ENCODE results near the gene MBNL1. TPM values are rescaled to one million over a fixed set of nuclear protein-coding genes. Genes with fewer than 3 reads are reported as not detected.

Gene MBNL1
- total RNA-seq, 4 donors from 2014 or later, result 261 to 429 (median 389) TPM

DNA sequence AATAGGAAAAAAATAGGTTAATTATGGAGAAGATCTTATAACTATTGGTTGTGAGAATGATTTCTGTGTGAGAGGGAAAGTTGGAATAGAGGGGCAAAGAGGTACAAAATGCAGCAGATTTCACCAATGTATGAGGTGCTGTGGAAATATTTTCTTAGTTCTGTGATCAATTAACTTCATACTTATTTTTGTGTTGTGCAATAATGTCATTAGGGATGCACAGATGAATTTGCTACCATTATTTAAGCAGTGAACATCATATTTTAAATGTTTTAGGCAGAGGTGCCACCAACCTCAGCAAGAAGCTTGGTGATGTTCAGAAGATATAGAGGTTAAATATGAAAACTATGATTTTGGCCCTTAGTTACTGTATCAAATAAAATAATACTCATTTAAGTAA, 21.6 kb downstream of the MBNL1 start:
- Histone ChIP-seq H3K36me3 (no peaks in the 10 kb centered on the region), H3K9me3 (no peaks in the 10 kb centered on the region), H3K27ac (no peak overlapping the region), H3K4me3 (no peak overlapping the region), H3K4me1 (peaks cover 0 to 37% (median 3%) of the 10 kb centered on the region in 4 donors), H3K27me3 (no peaks in the 10 kb centered on the region)
- TF ChIP-seq, protein P1, sequence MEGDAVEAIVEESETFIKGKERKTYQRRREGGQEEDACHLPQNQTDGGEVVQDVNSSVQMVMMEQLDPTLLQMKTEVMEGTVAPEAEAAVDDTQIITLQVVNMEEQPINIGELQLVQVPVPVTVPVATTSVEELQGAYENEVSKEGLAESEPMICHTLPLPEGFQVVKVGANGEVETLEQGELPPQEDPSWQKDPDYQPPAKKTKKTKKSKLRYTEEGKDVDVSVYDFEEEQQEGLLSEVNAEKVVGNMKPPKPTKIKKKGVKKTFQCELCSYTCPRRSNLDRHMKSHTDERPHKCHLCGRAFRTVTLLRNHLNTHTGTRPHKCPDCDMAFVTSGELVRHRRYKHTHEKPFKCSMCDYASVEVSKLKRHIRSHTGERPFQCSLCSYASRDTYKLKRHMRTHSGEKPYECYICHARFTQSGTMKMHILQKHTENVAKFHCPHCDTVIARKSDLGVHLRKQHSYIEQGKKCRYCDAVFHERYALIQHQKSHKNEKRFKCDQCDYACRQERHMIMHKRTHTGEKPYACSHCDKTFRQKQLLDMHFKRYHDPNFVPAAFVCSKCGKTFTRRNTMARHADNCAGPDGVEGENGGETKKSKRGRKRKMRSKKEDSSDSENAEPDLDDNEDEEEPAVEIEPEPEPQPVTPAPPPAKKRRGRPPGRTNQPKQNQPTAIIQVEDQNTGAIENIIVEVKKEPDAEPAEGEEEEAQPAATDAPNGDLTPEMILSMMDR (IDR thresholded peaks at IDR 0.05), result no peak
- no peak for TF ChIP-seq POLR2A (IDR thresholded peaks at IDR 0.05)
- no peak for DNase-seq

DNA sequence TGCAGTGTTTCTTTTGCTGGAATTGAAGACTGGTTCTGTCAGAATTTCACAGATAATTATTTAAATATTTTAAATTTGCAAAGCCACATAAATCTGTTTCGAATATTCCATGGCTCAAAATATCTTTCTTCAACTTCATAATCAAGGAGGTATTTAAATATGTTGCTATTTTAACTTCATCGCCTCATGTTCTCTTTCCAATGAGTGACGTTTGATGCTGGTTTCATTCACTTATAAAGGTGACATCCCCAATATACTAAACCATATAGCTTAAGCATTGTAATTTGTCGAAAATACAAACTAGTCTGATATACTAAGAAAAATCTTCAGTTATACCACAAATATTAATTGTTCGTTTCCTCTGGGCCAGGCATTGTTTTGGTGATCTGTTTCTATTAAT, 22.5 kb downstream of the MBNL1 start:
- H3K9me3 ChIP-seq, result no peaks in the 10 kb centered on the region
- H3K4me1 ChIP-seq, result peaks cover 0 to 46% (median 6%) of the 10 kb centered on the region in 4 donors
- no peak for DNase-seq
- no peak overlapping the region for H3K4me3 ChIP-seq
- TF ChIP-seq POLR2A (IDR thresholded peaks at IDR 0.05), result no peak
- TF ChIP-seq, protein P1 (IDR thresholded peaks at IDR 0.05), result no peak
- H3K27me3 ChIP-seq, result no peaks in the 10 kb centered on the region
- H3K36me3 ChIP-seq, result no peaks in the 10 kb centered on the region
- peak overlapping the region in 1 of 4 donors; percentile 0 for H3K27ac ChIP-seq

DNA sequence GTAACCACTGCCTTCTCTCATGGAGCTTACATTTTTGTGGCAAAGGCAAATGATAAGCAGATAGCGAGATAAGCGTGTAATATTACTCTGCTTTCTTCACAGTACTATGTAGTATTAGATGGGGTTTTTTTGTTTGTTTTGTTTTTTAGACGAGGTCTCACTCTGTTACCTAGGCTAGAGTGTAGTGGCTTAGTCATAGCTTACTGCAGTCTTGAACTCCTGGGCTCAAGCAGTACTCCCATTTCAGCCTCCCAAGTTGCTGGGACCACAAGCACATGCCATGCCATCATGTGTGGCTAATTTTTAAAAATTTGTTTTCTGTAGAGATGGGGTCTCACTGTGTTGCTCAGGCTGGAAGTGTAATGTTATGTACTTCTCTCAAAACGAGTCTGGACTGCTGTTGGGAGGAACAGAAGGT, 22.9 kb downstream of the MBNL1 start:
- H3K4me1 ChIP-seq, result peaks cover 0 to 50% (median 8%) of the 10 kb centered on the region in 4 donors
- DNase-seq, result no peak
- peak overlapping the region in 1 of 4 donors; percentile 0 for H3K27ac ChIP-seq
- no peak overlapping the region for H3K4me3 ChIP-seq
- H3K27me3 ChIP-seq, result no peaks in the 10 kb centered on the region
- TF ChIP-seq, protein P1 (IDR thresholded peaks at IDR 0.05), result no peak
- TF ChIP-seq POLR2A (IDR thresholded peaks at IDR 0.05), result no peak
- no peaks in the 10 kb centered on the region for H3K36me3 ChIP-seq
- H3K9me3 ChIP-seq, result no peaks in the 10 kb centered on the region

DNA sequence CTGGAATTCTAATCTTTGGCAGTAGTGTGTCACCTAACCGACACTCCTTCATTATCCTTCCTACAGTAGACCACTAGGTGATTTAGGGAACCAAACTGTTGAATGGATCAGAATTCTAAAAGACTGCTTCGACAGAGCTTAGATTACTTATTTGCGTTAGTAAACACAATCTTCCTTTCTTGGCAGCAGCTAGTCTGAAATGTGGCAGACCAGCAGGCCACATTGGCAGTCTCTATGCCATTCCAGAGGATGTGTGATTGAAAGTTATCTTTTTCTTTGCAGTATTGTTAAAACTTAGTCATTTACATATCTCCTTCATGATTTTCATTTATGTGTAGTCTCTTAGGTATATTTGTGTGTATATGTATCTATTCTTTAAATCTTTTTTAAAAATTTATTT, 23.6 kb downstream of the MBNL1 start:
- no peak for DNase-seq
- TF ChIP-seq, protein P1 (IDR thresholded peaks at IDR 0.05), result no peak
- no peak for TF ChIP-seq POLR2A (IDR thresholded peaks at IDR 0.05)
- Histone ChIP-seq H3K4me3 (no peak overlapping the region), H3K9me3 (no peaks in the 10 kb centered on the region), H3K27ac (peak overlapping the region in 1 of 4 donors; percentile 0), H3K4me1 (peaks cover 0 to 57% (median 10%) of the 10 kb centered on the region in 4 donors), H3K36me3 (no peaks in the 10 kb centered on the region), H3K27me3 (no peaks in the 10 kb centered on the region)

DNA sequence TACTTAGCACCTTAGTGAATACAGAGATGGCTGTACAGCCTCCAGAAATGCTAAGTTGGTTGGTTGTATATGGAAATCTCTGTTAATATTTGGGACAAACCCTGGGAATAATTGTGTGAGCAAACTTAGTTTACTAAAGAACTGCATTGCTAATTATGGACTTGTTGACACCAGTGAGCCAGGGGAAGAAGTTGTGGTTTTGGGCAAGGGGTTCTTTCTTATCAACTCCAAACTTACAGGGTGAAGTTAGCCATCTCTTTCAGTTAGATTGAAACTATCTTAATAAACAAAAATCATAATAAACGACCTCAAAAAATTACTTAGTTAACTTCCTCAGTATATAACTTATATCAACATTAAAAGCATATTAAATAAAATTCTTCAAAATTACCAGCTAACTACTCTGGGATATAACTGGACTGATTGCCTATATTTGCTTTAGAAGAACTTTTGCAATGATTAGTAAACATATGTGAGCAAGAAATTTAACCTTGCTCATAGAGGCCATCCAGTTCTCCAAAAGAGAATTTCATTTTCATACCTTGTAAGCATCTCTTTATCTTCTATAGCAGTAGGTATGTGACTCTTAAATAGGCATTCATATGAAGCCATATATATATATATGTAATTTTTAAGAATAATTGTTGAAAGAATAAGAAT, 24.7 kb downstream of the MBNL1 start:
- TF ChIP-seq POLR2A (IDR thresholded peaks at IDR 0.05), result no peak
- TF ChIP-seq, protein P1 (IDR thresholded peaks at IDR 0.05), result no peak
- H3K36me3 ChIP-seq, result no peaks in the 10 kb centered on the region
- no peak overlapping the region for H3K4me3 ChIP-seq
- H3K9me3 ChIP-seq, result no peaks in the 10 kb centered on the region
- peak overlapping the region in 1 of 4 donors; percentile 26 for H3K27ac ChIP-seq
- no peaks in the 10 kb centered on the region for H3K27me3 ChIP-seq
- no peak for DNase-seq
- H3K4me1 ChIP-seq, result peaks cover 4 to 59% (median 16%) of the 10 kb centered on the region in 4 donors
